ENCODE results near the gene NEUROG1.

DNA sequence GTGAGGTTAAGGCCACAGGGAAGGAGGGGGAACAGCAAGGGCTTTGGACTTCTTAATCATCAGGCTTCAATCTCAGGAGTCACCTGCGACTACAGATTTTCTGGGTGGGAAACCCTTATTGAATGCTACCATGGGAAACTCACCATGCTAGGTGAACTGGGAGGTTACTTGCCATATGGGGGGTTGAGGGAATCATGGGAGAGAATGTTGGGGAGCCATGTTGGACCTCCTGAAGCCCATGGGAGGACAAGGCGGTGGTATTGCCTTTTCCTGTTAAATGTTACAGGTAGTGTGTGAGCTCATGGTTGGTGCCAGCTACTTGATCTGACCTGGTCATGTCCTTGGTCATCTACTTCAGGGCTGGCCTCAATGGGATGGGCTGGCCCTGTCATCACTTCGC, 31.4 kb downstream of the NEUROG1 start:
- TF ChIP-seq, protein P1, sequence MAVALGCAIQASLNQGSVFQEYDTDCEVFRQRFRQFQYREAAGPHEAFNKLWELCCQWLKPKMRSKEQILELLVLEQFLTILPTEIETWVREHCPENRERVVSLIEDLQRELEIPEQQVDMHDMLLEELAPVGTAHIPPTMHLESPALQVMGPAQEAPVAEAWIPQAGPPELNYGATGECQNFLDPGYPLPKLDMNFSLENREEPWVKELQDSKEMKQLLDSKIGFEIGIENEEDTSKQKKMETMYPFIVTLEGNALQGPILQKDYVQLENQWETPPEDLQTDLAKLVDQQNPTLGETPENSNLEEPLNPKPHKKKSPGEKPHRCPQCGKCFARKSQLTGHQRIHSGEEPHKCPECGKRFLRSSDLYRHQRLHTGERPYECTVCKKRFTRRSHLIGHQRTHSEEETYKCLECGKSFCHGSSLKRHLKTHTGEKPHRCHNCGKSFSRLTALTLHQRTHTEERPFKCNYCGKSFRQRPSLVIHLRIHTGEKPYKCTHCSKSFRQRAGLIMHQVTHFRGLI (tag by site-specific recombination; IDR thresholded peaks at IDR 0.05): no peak
- TF ChIP-seq, protein P2, sequence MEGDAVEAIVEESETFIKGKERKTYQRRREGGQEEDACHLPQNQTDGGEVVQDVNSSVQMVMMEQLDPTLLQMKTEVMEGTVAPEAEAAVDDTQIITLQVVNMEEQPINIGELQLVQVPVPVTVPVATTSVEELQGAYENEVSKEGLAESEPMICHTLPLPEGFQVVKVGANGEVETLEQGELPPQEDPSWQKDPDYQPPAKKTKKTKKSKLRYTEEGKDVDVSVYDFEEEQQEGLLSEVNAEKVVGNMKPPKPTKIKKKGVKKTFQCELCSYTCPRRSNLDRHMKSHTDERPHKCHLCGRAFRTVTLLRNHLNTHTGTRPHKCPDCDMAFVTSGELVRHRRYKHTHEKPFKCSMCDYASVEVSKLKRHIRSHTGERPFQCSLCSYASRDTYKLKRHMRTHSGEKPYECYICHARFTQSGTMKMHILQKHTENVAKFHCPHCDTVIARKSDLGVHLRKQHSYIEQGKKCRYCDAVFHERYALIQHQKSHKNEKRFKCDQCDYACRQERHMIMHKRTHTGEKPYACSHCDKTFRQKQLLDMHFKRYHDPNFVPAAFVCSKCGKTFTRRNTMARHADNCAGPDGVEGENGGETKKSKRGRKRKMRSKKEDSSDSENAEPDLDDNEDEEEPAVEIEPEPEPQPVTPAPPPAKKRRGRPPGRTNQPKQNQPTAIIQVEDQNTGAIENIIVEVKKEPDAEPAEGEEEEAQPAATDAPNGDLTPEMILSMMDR (tag by site-specific recombination; IDR thresholded peaks at IDR 0.05): no peak
- TF ChIP-seq, protein P3, sequence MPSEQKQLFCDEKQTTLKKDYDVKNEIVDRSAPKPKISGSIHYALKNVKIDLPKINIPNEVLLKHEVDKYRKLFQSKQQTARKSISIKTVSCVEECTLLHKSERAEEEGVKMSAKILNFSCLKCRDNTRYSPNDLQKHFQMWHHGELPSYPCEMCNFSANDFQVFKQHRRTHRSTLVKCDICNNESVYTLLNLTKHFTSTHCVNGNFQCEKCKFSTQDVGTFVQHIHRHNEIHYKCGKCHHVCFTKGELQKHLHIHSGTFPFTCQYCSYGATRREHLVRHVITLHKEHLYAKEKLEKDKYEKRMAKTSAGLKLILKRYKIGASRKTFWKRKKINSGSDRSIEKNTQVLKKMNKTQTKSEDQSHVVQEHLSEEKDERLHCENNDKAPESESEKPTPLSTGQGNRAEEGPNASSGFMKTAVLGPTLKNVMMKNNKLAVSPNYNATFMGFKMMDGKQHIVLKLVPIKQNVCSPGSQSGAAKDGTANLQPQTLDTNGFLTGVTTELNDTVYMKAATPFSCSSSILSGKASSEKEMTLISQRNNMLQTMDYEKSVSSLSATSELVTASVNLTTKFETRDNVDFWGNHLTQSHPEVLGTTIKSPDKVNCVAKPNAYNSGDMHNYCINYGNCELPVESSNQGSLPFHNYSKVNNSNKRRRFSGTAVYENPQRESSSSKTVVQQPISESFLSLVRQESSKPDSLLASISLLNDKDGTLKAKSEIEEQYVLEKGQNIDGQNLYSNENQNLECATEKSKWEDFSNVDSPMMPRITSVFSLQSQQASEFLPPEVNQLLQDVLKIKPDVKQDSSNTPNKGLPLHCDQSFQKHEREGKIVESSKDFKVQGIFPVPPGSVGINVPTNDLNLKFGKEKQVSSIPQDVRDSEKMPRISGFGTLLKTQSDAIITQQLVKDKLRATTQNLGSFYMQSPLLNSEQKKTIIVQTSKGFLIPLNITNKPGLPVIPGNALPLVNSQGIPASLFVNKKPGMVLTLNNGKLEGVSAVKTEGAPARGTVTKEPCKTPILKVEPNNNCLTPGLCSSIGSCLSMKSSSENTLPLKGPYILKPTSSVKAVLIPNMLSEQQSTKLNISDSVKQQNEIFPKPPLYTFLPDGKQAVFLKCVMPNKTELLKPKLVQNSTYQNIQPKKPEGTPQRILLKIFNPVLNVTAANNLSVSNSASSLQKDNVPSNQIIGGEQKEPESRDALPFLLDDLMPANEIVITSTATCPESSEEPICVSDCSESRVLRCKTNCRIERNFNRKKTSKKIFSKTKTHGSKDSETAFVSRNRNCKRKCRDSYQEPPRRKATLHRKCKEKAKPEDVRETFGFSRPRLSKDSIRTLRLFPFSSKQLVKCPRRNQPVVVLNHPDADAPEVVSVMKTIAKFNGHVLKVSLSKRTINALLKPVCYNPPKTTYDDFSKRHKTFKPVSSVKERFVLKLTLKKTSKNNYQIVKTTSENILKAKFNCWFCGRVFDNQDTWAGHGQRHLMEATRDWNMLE (tag by site-specific recombination; conservative IDR thresholded peaks at IDR 0.05; ENCODE audit: low read depth): no peak
- TF ChIP-seq ZNF423 (tag by site-specific recombination; IDR thresholded peaks at IDR 0.05): no peak
- no peak for TF ChIP-seq ZNF510 (tag by site-specific recombination; IDR thresholded peaks at IDR 0.05; ENCODE audit: insufficient replicate concordance)
- TF ChIP-seq, protein P4, sequence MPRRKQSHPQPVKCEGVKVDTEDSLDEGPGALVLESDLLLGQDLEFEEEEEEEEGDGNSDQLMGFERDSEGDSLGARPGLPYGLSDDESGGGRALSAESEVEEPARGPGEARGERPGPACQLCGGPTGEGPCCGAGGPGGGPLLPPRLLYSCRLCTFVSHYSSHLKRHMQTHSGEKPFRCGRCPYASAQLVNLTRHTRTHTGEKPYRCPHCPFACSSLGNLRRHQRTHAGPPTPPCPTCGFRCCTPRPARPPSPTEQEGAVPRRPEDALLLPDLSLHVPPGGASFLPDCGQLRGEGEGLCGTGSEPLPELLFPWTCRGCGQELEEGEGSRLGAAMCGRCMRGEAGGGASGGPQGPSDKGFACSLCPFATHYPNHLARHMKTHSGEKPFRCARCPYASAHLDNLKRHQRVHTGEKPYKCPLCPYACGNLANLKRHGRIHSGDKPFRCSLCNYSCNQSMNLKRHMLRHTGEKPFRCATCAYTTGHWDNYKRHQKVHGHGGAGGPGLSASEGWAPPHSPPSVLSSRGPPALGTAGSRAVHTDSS (tag by site-specific recombination; IDR thresholded peaks at IDR 0.05): no peak
- TF ChIP-seq ZNF701 (tag by site-specific recombination; IDR thresholded peaks at IDR 0.05): no peak

Data from HEK293 (cell line).